ENCODE measurements around the gene SLC9C1.

DNA sequence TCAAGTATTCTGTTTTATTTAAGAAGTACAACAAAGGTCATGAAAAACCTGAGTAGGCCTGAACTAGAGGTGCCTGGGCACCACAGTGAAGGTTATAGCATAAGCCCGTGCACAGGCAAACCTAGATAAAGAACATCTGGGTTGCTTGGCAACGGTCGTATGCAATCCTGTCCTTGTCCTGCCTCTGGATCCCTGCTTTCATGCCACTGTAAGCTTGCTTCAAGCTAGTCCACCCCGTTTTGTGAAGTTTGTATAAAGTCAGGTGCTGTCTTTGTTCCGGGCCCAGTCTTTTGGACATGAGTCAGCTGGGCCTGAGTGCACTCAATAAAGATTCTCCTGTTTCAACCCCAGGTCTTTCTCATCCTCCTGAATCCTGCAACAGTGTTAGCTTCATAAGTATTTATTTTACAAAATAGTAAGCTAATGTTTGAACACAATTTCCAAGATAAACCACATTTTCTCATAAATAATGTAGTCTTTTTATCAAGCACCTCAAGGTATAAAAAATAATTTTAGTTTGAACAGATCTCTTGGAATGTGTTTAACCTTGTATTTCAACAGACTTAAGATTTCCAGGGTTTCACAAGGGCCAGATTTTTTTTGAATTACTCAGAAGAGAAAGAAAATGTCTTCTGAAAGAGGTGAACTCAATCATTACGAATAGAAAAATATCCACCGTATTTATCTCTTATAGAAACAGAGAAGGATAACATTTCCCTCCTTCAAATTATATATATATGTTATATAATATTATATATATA lies 14.3 kb upstream of the SLC9C1 start:
- TF ChIP-seq, protein P1, sequence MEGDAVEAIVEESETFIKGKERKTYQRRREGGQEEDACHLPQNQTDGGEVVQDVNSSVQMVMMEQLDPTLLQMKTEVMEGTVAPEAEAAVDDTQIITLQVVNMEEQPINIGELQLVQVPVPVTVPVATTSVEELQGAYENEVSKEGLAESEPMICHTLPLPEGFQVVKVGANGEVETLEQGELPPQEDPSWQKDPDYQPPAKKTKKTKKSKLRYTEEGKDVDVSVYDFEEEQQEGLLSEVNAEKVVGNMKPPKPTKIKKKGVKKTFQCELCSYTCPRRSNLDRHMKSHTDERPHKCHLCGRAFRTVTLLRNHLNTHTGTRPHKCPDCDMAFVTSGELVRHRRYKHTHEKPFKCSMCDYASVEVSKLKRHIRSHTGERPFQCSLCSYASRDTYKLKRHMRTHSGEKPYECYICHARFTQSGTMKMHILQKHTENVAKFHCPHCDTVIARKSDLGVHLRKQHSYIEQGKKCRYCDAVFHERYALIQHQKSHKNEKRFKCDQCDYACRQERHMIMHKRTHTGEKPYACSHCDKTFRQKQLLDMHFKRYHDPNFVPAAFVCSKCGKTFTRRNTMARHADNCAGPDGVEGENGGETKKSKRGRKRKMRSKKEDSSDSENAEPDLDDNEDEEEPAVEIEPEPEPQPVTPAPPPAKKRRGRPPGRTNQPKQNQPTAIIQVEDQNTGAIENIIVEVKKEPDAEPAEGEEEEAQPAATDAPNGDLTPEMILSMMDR (conservative IDR thresholded peaks at IDR 0.05; ENCODE audit: low read length): no peak
- no peak for TF ChIP-seq EZH2phosphoT487 (IDR thresholded peaks at IDR 0.05; ENCODE audit: borderline replicate concordance)
